ENCODE results near the gene DLG2.

DLG2 gene

GRCh38 chr11:83681031-83681781 lies 1945.9 kb downstream of the DLG2 start:
- DNase-seq, result no peak

- no peak for DNase-seq
Observed at GRCh38 chr11:83680321-83680720, 1946.8 kb downstream of the DLG2 start.

- no peak for DNase-seq
Observed at GRCh38 chr11:83678831-83679584, 1948.1 kb downstream of the DLG2 start.

- DNase-seq, result no peak
Observed at GRCh38 chr11:83677730-83678129, 1949.4 kb downstream of the DLG2 start.

GRCh38 chr11:83676056-83676601 lies 1951.0 kb downstream of the DLG2 start:
- DNase-seq, result no peak

- no peak for DNase-seq
Observed at GRCh38 chr11:83674102-83674896, 1952.8 kb downstream of the DLG2 start.

GRCh38 chr11:83671289-83671688 lies 1955.9 kb downstream of the DLG2 start:
- no peak for DNase-seq

- DNase-seq, result no peak
Observed at GRCh38 chr11:83666149-83666548, 1961.0 kb downstream of the DLG2 start.

- DNase-seq, result no peak
Observed at GRCh38 chr11:83663988-83664387, 1963.2 kb downstream of the DLG2 start.

- no peak for DNase-seq
Observed at GRCh38 chr11:83663446-83663845, 1963.7 kb downstream of the DLG2 start.

GRCh38 chr11:83662494-83662893 lies 1964.7 kb downstream of the DLG2 start:
- no peak for DNase-seq

GRCh38 chr11:83661491-83662350 lies 1965.4 kb downstream of the DLG2 start:
- DNase-seq, result no peak

GRCh38 chr11:83659466-83659865 lies 1967.7 kb downstream of the DLG2 start:
- no peak for DNase-seq

- no peak for DNase-seq
Observed at GRCh38 chr11:83656796-83657330, 1970.3 kb downstream of the DLG2 start.

GRCh38 chr11:83655976-83656375 lies 1971.2 kb downstream of the DLG2 start:
- DNase-seq, result no peak

- DNase-seq, result no peak
Observed at GRCh38 chr11:83649528-83649855, 1977.7 kb downstream of the DLG2 start.

- no peak for DNase-seq
Observed at GRCh38 chr11:83648610-83649527, 1978.3 kb downstream of the DLG2 start.

- DNase-seq, result no peak
Observed at GRCh38 chr11:83645561-83645960, 1981.6 kb downstream of the DLG2 start.

- DNase-seq, result peak; percentile 7
Observed at GRCh38 chr11:83643115-83643514, 1984.0 kb downstream of the DLG2 start.

GRCh38 chr11:83642500-83642899 lies 1984.6 kb downstream of the DLG2 start:
- no peak for DNase-seq

GRCh38 chr11:83641511-83641910 lies 1985.6 kb downstream of the DLG2 start:
- DNase-seq, result no peak

Measured in activated CD4-positive, alpha-beta T cell treated with anti-CD3 and anti-CD28 coated beads, Interleukin-2, Interleukin-6, amounts not matched to agents 100 ng/mL and 50 ng/mL, durations not matched to agents 16 hours and 8 hours (primary cell).